ENCODE results near the gene CIROP. TPM values are rescaled to one million over a fixed set of nuclear protein-coding genes. Genes with fewer than 3 reads are reported as not detected.

The CIROP gene
- total RNA-seq, 1 donor from 2014 or later, result not detected

GRCh38 chr14:23052671-23053070 lies 52.1 kb downstream of the CIROP start:
- H3K27me3 ChIP-seq (ENCODE audit: low read depth), result no peaks in the 10 kb centered on the region
- H3K4me3 ChIP-seq, result no peak overlapping the region
- TF ChIP-seq CTCF (IDR thresholded peaks at IDR 0.05), result no peak
- peaks cover 15% of the 10 kb centered on the region for H3K4me1 ChIP-seq
- intact Hi-C loops (cut with DNase I), result no loop called here
- H3K27ac ChIP-seq, result no peak overlapping the region
- ATAC-seq (no peak), DNase-seq (no peak)
- H3K9me3 ChIP-seq, result no peaks in the 10 kb centered on the region
- no peaks in the 10 kb centered on the region for H3K36me3 ChIP-seq

- ATAC-seq (no peak), DNase-seq (no peak)
- peaks cover 15% of the 10 kb centered on the region for H3K4me1 ChIP-seq
- no peaks in the 10 kb centered on the region for H3K36me3 ChIP-seq
- no peaks in the 10 kb centered on the region for H3K27me3 ChIP-seq (ENCODE audit: low read depth)
- intact Hi-C loops (cut with DNase I), result no loop called here
- H3K9me3 ChIP-seq, result no peaks in the 10 kb centered on the region
- no peak for TF ChIP-seq CTCF (IDR thresholded peaks at IDR 0.05)
- no peak overlapping the region for H3K27ac ChIP-seq
- H3K4me3 ChIP-seq, result no peak overlapping the region
Observed at GRCh38 chr14:23052182-23052623, 52.6 kb downstream of the CIROP start.

- DNase-seq (no peak), ATAC-seq (no peak)
- Histone ChIP-seq H3K36me3 (no peaks in the 10 kb centered on the region), H3K9me3 (no peaks in the 10 kb centered on the region), H3K4me1 (peaks cover 7% of the 10 kb centered on the region), H3K27me3 (ENCODE audit: low read depth) (no peaks in the 10 kb centered on the region), H3K4me3 (no peak overlapping the region), H3K27ac (no peak overlapping the region)
- intact Hi-C loops (cut with DNase I), result no loop called here
- no peak for TF ChIP-seq CTCF (IDR thresholded peaks at IDR 0.05)
Observed at GRCh38 chr14:23051141-23052057, 53.4 kb downstream of the CIROP start.

Other genes starting within 250 kb of the CIROP start
- 134 TPM for gene LRP10, start 233.2 kb downstream of the CIROP start, total RNA-seq
- gene REM2, start 221.8 kb downstream of the CIROP start, total RNA-seq, result 0.83 TPM
- 91.4 TPM for gene RBM23, start 185.8 kb downstream of the CIROP start, total RNA-seq
- 37.3 TPM for gene PRMT5, start 175.6 kb downstream of the CIROP start, total RNA-seq
- 54.5 TPM for gene HAUS4, start 147.9 kb downstream of the CIROP start, total RNA-seq
- 28.7 TPM for gene AJUBA, start 122.4 kb downstream of the CIROP start, total RNA-seq
- gene C14orf93, start 94.8 kb downstream of the CIROP start, total RNA-seq, result 9.8 TPM
- 71.5 TPM for gene PSMB5, start 70.1 kb downstream of the CIROP start, total RNA-seq
- not detected for gene PSMB11, start 62.8 kb downstream of the CIROP start, total RNA-seq
- 5.6 TPM for gene CDH24, start 47.5 kb downstream of the CIROP start, total RNA-seq
- 163 TPM for gene ACIN1, start 9.9 kb downstream of the CIROP start, total RNA-seq
- gene C14orf119, start 9.5 kb downstream of the CIROP start, total RNA-seq, result 53.3 TPM
- 0.32 TPM for gene CEBPE, start 14.3 kb upstream of the CIROP start, total RNA-seq
- gene SLC7A8, start 78.7 kb upstream of the CIROP start, total RNA-seq, result 36.8 TPM
- gene RNF212B, start 132.9 kb upstream of the CIROP start, total RNA-seq, result not detected
- 12.4 TPM for gene HOMEZ, start 181.1 kb upstream of the CIROP start, total RNA-seq
- 16.9 TPM for gene PPP1R3E, start 197.9 kb upstream of the CIROP start, total RNA-seq
- 43.9 TPM for gene BCL2L2, start 201.8 kb upstream of the CIROP start, total RNA-seq
- 122 TPM for gene PABPN1, start 216.5 kb upstream of the CIROP start, total RNA-seq
- gene SLC22A17, start 247.9 kb upstream of the CIROP start, total RNA-seq, result 10.6 TPM